HepG2 (cell line): Measurements from ENCODE around the gene SECTM1. TPM values are rescaled to one million over a fixed set of nuclear protein-coding genes. Genes with fewer than 3 reads are reported as not detected.
A peak's percentile ranks its signal among the peaks of the same experiment; 100 is the strongest.

Experiments
- ETV6 ChIP-seq: sonication (generic); formaldehyde crosslinking; conservative IDR thresholded peaks from 2 replicates; pipeline ENCODE4 v1.4.0; 2020; ENCODE audit warnings: missing genetic modification reagents
- GFI1 ChIP-seq: sonication (generic); formaldehyde crosslinking; IDR thresholded peaks from 2 replicates; pipeline ENCODE4 v1.5.0; 2020; ENCODE audit warnings: missing genetic modification reagents, mild to moderate bottlenecking, borderline replicate concordance
- HDAC1 ChIP-seq: sonication (generic); formaldehyde crosslinking; IDR thresholded peaks from 2 replicates; pipeline ENCODE4 v1.5.1; 2020; ENCODE audit warnings: mild to moderate bottlenecking, missing genetic modification reagents
- HNF1B ChIP-seq: sonication (generic); formaldehyde crosslinking; IDR thresholded peaks from 2 replicates; pipeline ENCODE4 v1.5.1; 2020; ENCODE audit warnings: mild to moderate bottlenecking, moderate library complexity, missing genetic modification reagents
- HNF4G ChIP-seq, 2 experiments: sonication (generic) in 1 of 2; formaldehyde crosslinking in 1 of 2; IDR thresholded peaks; 2 replicates each; pipeline versions ENCODE4 v1.4.0 to v1.6.1; 2011 to 2020; ENCODE audit warnings: borderline replicate concordance in 2 of 2, low read depth in 2 of 2, mild to moderate bottlenecking in 2 of 2, low read length in 1 of 2, missing genetic modification reagents in 1 of 2, moderate library complexity in 1 of 2
- KDM1A ChIP-seq: IDR thresholded peaks from 2 replicates; pipeline ENCODE4 v1.6.1; 2016; ENCODE audit warnings: missing compliant biosample characterization
- KLF12 ChIP-seq: sonication (generic); formaldehyde crosslinking; IDR thresholded peaks from 2 replicates; pipeline ENCODE4 v1.4.0; 2020; ENCODE audit warnings: missing genetic modification reagents, borderline replicate concordance
- MYC ChIP-seq: sonication (generic); formaldehyde crosslinking; IDR thresholded peaks from 2 replicates; pipeline ENCODE4 v1.9.0; 2021; ENCODE audit warnings: missing genetic modification reagents, borderline replicate concordance
- PHB2 ChIP-seq: fragments of 450-650 bp; IDR thresholded peaks from 2 replicates; pipeline ENCODE4 v1.6.1; 2018; ENCODE audit not compliant: partially characterized antibody
- SAFB2 ChIP-seq: sonication (generic); formaldehyde crosslinking; IDR thresholded peaks from 2 replicates; pipeline ENCODE4 v1.5.1; 2020; ENCODE audit warnings: missing genetic modification reagents, low read depth, mild to moderate bottlenecking, borderline replicate concordance
- THRA ChIP-seq: sonication (generic); formaldehyde crosslinking; IDR thresholded peaks from 2 replicates; pipeline ENCODE4 v1.4.0; 2020; ENCODE audit warnings: missing genetic modification reagents, borderline replicate concordance
- ZNF10 ChIP-seq: sonication (generic); formaldehyde crosslinking; IDR thresholded peaks from 2 replicates; pipeline ENCODE4 v1.4.0; 2020; ENCODE audit warnings: mild to moderate bottlenecking, low read depth, missing genetic modification reagents, borderline replicate concordance
- ZNF160 ChIP-seq: sonication (generic); formaldehyde crosslinking; IDR thresholded peaks from 2 replicates; pipeline ENCODE4 v1.8.0; 2022; ENCODE audit warnings: mild to moderate bottlenecking, inconsistent platforms, missing genetic modification reagents
- ZNF256 ChIP-seq: sonication (generic); formaldehyde crosslinking; conservative IDR thresholded peaks from 2 replicates; pipeline ENCODE4 v1.4.0; 2020; ENCODE audit warnings: missing genetic modification reagents
- ZNF292 ChIP-seq: sonication (generic); formaldehyde crosslinking; IDR thresholded peaks from 2 replicates; pipeline ENCODE4 v1.8.1; 2022; ENCODE audit warnings: mild to moderate bottlenecking, low read depth, missing genetic modification reagents, borderline replicate concordance
- ZNF691 ChIP-seq: sonication (generic); formaldehyde crosslinking; IDR thresholded peaks from 2 replicates; pipeline ENCODE4 v1.4.0; 2020; ENCODE audit warnings: missing genetic modification reagents, low read depth, mild to moderate bottlenecking, borderline replicate concordance
- ZNF780A ChIP-seq: sonication (generic); formaldehyde crosslinking; IDR thresholded peaks from 2 replicates; pipeline ENCODE4 v1.8.0; 2022; ENCODE audit warnings: mild to moderate bottlenecking, missing genetic modification reagents, moderate library complexity
- polyA plus RNA-seq, 8 experiments: library from polyadenylated mRNA; depleted of rRNA in 3 of 8; stranded (reverse) in 7 of 8; unstranded in 1 of 8; fragments of >200 nt; fragmentation: Illumina TruSeq in 4 of 8; extraction: Trizol in 4 of 8; gene quantifications; 2 replicates each; pipeline versions ENCODE4 v1.2.1 to v1.2.3, GENCODE V29; 2011 to 2016; ENCODE audit warnings: low read depth in 4 of 8, missing spikeins in 1 of 8, mixed read lengths in 1 of 8; ENCODE audit not compliant: insufficient read depth in 1 of 8
- total RNA-seq, 5 experiments: library from RNA; depleted of rRNA; stranded (reverse); fragments of >200 nt; fragmentation: Illumina TruSeq; extraction: Trizol; gene quantifications; 2 replicates each; pipeline ENCODE4 v1.2.3, GENCODE V29; 2016; ENCODE audit warnings: low read depth in 1 of 5
- TF ChIP-seq, protein P1 (sequence below): sonication (generic); formaldehyde crosslinking; IDR thresholded peaks from 2 replicates; pipeline ENCODE4 v1.5.0; 2020; ENCODE audit warnings: mild to moderate bottlenecking, missing genetic modification reagents, borderline replicate concordance
- TF ChIP-seq, protein P2 (sequence below): sonication (generic); formaldehyde crosslinking; IDR thresholded peaks from 2 replicates; pipeline ENCODE4 v1.8.0; 2022; ENCODE audit warnings: mild to moderate bottlenecking, missing genetic modification reagents, moderate library complexity

Gene SECTM1
- total and polyA plus RNA-seq, 2 of the 13 experiments (the other 11 are each of a cell fraction or from before 2014, with no cell fraction given): 3.5 to 5.3 TPM

DNA sequence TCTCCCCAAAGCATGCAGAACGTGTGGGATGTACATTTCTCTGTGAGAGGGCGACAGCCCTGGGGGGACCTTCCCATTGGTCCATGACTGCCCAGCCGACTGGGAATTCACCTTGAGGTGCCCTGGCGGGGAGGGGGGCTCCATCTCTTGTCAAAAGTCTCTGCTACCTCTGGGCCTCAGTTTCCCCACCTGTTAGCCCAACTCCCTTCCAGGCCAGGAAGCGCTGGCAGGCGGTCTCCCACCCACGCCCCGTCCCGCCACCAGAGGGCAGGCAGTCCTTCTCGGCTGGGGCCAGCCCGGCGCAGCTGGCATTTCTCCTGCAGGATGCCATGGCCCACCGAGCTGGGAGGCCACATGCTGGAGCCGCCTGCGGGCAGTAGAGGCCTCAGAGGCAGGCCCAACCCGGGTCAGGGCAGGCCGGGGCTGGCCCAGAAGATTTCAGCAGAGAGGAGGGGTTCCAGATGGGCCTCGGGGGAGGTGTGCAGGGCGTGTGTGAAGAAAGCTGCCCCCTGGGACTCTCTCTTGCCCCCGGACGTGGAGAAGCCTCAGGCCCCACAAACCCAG lies 32.8 kb downstream of the SECTM1 start (continued):
- TF ChIP-seq, protein P1, sequence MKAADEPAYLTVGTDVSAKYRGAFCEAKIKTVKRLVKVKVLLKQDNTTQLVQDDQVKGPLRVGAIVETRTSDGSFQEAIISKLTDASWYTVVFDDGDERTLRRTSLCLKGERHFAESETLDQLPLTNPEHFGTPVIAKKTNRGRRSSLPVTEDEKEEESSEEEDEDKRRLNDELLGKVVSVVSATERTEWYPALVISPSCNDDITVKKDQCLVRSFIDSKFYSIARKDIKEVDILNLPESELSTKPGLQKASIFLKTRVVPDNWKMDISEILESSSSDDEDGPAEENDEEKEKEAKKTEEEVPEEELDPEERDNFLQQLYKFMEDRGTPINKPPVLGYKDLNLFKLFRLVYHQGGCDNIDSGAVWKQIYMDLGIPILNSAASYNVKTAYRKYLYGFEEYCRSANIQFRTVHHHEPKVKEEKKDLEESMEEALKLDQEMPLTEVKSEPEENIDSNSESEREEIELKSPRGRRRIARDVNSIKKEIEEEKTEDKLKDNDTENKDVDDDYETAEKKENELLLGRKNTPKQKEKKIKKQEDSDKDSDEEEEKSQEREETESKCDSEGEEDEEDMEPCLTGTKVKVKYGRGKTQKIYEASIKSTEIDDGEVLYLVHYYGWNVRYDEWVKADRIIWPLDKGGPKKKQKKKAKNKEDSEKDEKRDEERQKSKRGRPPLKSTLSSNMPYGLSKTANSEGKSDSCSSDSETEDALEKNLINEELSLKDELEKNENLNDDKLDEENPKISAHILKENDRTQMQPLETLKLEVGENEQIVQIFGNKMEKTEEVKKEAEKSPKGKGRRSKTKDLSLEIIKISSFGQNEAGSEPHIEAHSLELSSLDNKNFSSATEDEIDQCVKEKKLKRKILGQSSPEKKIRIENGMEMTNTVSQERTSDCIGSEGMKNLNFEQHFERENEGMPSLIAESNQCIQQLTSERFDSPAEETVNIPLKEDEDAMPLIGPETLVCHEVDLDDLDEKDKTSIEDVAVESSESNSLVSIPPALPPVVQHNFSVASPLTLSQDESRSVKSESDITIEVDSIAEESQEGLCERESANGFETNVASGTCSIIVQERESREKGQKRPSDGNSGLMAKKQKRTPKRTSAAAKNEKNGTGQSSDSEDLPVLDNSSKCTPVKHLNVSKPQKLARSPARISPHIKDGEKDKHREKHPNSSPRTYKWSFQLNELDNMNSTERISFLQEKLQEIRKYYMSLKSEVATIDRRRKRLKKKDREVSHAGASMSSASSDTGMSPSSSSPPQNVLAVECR (CRISPR knock-in tag): peak; percentile 36; the same call in 1 of the 2 replicates
- TF ChIP-seq ZNF292 (peak; percentile 34; the same call in 1 of the 2 replicates), ZNF691 (CRISPR knock-in tag) (no peak; the same call in 1 of the 2 replicates), SAFB2 (CRISPR knock-in tag) (peak; percentile 38; the same call in 1 of the 2 replicates), PHB2 (no peak), ZNF256 (CRISPR knock-in tag) (no peak), GFI1 (CRISPR knock-in tag) (no peak), HNF1B (CRISPR knock-in tag) (no peak), HDAC1 (CRISPR knock-in tag) (peak; percentile 76), HNF4G (IDR thresholded peaks at IDR 0.05; ENCODE audit: borderline replicate concordance, low read depth, low read length) (no peak), HNF4G (CRISPR knock-in tag; IDR thresholded peaks at IDR 0.05; ENCODE audit: borderline replicate concordance, low read depth) (0 out of 2 replicates have a peak, but pooled peaks have one; percentile 13), ETV6 (CRISPR knock-in tag) (0 out of 2 replicates have a peak, but pooled peaks have one; percentile 50), MYC (CRISPR knock-in tag) (peak; percentile 68; the same call in 1 of the 2 replicates), ZNF780A (CRISPR knock-in tag) (no peak), KDM1A (CRISPR knock-in tag) (0 out of 2 replicates have a peak, but pooled peaks have one; percentile 49), ZNF10 (CRISPR knock-in tag) (0 out of 2 replicates have a peak, but pooled peaks have one; percentile 21), THRA (CRISPR knock-in tag) (peak; percentile 69), ZNF160 (CRISPR knock-in tag) (0 out of 2 replicates have a peak, but pooled peaks have one; percentile 32), KLF12 (CRISPR knock-in tag) (no peak)
- TF ChIP-seq, protein P2, sequence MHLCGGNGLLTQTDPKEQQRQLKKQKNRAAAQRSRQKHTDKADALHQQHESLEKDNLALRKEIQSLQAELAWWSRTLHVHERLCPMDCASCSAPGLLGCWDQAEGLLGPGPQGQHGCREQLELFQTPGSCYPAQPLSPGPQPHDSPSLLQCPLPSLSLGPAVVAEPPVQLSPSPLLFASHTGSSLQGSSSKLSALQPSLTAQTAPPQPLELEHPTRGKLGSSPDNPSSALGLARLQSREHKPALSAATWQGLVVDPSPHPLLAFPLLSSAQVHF: no peak
